GM13977 (cell line): ENCODE results near the gene GRP.

Experiments
- DNase-seq: peaks from one replicate; pipeline ENCODE4 v3.0.0; 2012; ENCODE audit warnings: low spot score
- CTCF ChIP-seq: IDR thresholded peaks from 2 replicates; pipeline ENCODE4 v1.5.1; 2012; ENCODE audit warnings: mild to moderate bottlenecking, control low read depth; ENCODE audit not compliant: insufficient read depth; ENCODE audit errors: extremely low read depth, missing control alignments
- in situ Hi-C: fragments of 300-500 bp; cut with MboI; formaldehyde crosslinking; loops from one replicate; pipeline ENCODE4 v1.12.0; 2022; ENCODE audit warnings: low sequenced_read_pairs, low pct_unique_long_range_greater_than_20kb, mixed read lengths, inconsistent platforms; ENCODE audit not compliant: unreplicated experiment

Gene GRP

GRCh38 chr18:59208602-59209125 lies 11.3 kb upstream of the GRP start:
- DNase-seq: no peak
- in situ Hi-C loops: no loop called here
- no peak for TF ChIP-seq CTCF

GRCh38 chr18:59210299-59210698 lies 9.7 kb upstream of the GRP start:
- no peak for DNase-seq
- TF ChIP-seq CTCF: no peak
- in situ Hi-C loops: no loop called here

GRCh38 chr18:59211629-59212028 lies 8.3 kb upstream of the GRP start:
- DNase-seq: no peak
- no peak for TF ChIP-seq CTCF
- in situ Hi-C loops: no loop called here

GRCh38 chr18:59218018-59218417 lies 1.9 kb upstream of the GRP start:
- in situ Hi-C loops: no loop called here
- no peak for DNase-seq
- TF ChIP-seq CTCF: no peak

GRCh38 chr18:59220164-59220783 lies 316 bp downstream of the GRP start:
- in situ Hi-C loops: no loop called here
- TF ChIP-seq CTCF: no peak
- DNase-seq: no peak

- no peak for DNase-seq
- no peak for TF ChIP-seq CTCF
- in situ Hi-C loops: no loop called here
Observed at GRCh38 chr18:59220784-59221765, 1.1 kb downstream of the GRP start.
